Natural killer cell (primary cell): ENCODE measurements around the gene HBP1. TPM values are rescaled to one million over a fixed set of nuclear protein-coding genes. Genes with fewer than 3 reads are reported as not detected.
A peak's percentile ranks its signal among the peaks of the same experiment; 100 is the strongest.

Experiments used
- ATAC-seq, 3 donors: fragments of 150-1000 bp in 2 of 3; fragments of 200-7000 bp in 1 of 3; cut with Tn5 transposase; 1 replicate in 1 of 3; 2 replicates in 2 of 3; pipeline ENCODE4 v1.10.0; 2021; ENCODE audit warnings: mild to moderate bottlenecking in 2 of 3, moderate library complexity in 2 of 3
- DNase-seq, 2 donors: peaks; one replicate each; pipeline versions ENCODE4 v3.0.0 to v3.0.0-alpha.2; 2013 to 2021; ENCODE audit warnings: mixed read lengths in 1 of 2
- H3K27ac ChIP-seq: one replicate; pipeline ENCODE4 v1.5.1; 2013; ENCODE audit warnings: mild to moderate bottlenecking, low read length
- H3K27me3 ChIP-seq: one replicate; pipeline ENCODE4 v1.6.1; 2013; ENCODE audit warnings: low read length; ENCODE audit not compliant: control insufficient read depth, insufficient read depth
- H3K36me3 ChIP-seq: one replicate; pipeline ENCODE4 v1.6.1; 2013; ENCODE audit warnings: low read length; ENCODE audit not compliant: control insufficient read depth, insufficient read depth
- H3K4me1 ChIP-seq: one replicate; pipeline ENCODE4 v1.6.1; 2013; ENCODE audit warnings: low read length; ENCODE audit not compliant: control insufficient read depth, insufficient read depth
- H3K4me3 ChIP-seq: one replicate; pipeline ENCODE4 v1.5.1; 2013; ENCODE audit warnings: low read length
- H3K9me3 ChIP-seq: one replicate; pipeline ENCODE4 v1.6.1; 2013; ENCODE audit warnings: low read length; ENCODE audit not compliant: control insufficient read depth, insufficient read depth
- H3K27ac Mint-ChIP-seq, 2 donors: one replicate each; pipeline ENCODE4 v1.8.0; 2022; ENCODE audit warnings: mild to moderate bottlenecking in 2 of 2, mixed read lengths in 2 of 2, moderate library complexity in 1 of 2
- H3K27me3 Mint-ChIP-seq, 2 donors: one replicate each; pipeline ENCODE4 v1.8.0; 2022; ENCODE audit warnings: low read depth in 2 of 2, mixed read lengths in 2 of 2
- H3K36me3 Mint-ChIP-seq: one replicate; pipeline ENCODE4 v1.8.0; 2022; ENCODE audit warnings: mixed read lengths
- H3K4me1 Mint-ChIP-seq, 2 donors: one replicate each; pipeline ENCODE4 v1.8.0; 2022; ENCODE audit warnings: mixed read lengths in 2 of 2
- H3K4me3 Mint-ChIP-seq: one replicate; pipeline ENCODE4 v1.8.0; 2022; ENCODE audit warnings: mild to moderate bottlenecking, moderate library complexity, mixed read lengths
- H3K9me3 Mint-ChIP-seq, 2 donors: one replicate each; pipeline ENCODE4 v1.8.0; 2022; ENCODE audit warnings: mixed read lengths in 2 of 2
- CTCF ChIP-seq: fragments of 200-600 bp; IDR thresholded peaks from one replicate; pipeline ENCODE4 v1.8.0; 2022; ENCODE audit warnings: antibody characterized with exemption
- WGBS: methylation state at CpG from one replicate; pipeline ENCODE4 v1.1.7; 2013; ENCODE audit warnings: missing lambda C conversion rate; ENCODE audit not compliant: insufficient coverage; 5-methylcytosine and 5-hydroxymethylcytosine counted together
- intact Hi-C: fragments of 100-400 bp; cut with micrococcal nuclease; formaldehyde crosslinking; loops from one replicate; pipeline ENCODE4 v1.14.2; 2022
- total RNA-seq, 4 donors: library from RNA; stranded (reverse); fragments of 120-200 nt in 1 of 4; gene quantifications; one replicate each; pipeline versions ENCODE4 v1.2.3 to v1.2.4, GENCODE V29; 2013 to 2022

The HBP1 gene
- total RNA-seq, 3 donors from 2014 or later (not counting 1 experiment from before 2014, with no cell fraction given) = 186 to 249 (median 243) TPM

- no peak for TF ChIP-seq CTCF
- peaks cover 2 to 7% of the 10 kb centered on the region in 2 donors for H3K27me3 Mint-ChIP-seq
- H3K4me3 Mint-ChIP-seq = no peak overlapping the region
- H3K36me3 ChIP-seq = no peaks in the 10 kb centered on the region
- H3K27ac ChIP-seq = no peak overlapping the region
- WGBS = no CpG with 5 or more reads among the region's 1 CpG
- H3K4me3 ChIP-seq = no peak overlapping the region
- no peaks in the 10 kb centered on the region for H3K4me1 Mint-ChIP-seq
- H3K27me3 ChIP-seq = no peaks in the 10 kb centered on the region
- no peaks in the 10 kb centered on the region for H3K9me3 Mint-ChIP-seq
- intact Hi-C loops = loop anchor here (1.0 to 5.0 kb wide), 4 partner anchors 203 to 727 kb away; no protein-coding TSS in a partner anchor
- DNase-seq (no peak), ATAC-seq (no peak)
- no peaks in the 10 kb centered on the region for H3K4me1 ChIP-seq
- H3K9me3 ChIP-seq = no peaks in the 10 kb centered on the region
- H3K27ac Mint-ChIP-seq = no peak overlapping the region
- no peaks in the 10 kb centered on the region for H3K36me3 Mint-ChIP-seq
Measured at GRCh38 chr7:107149863-107150262, 18.9 kb upstream of the HBP1 start.

- no peak overlapping the region for H3K4me3 Mint-ChIP-seq
- Histone ChIP-seq H3K27me3 (no peaks in the 10 kb centered on the region), H3K36me3 (no peaks in the 10 kb centered on the region), H3K4me1 (no peaks in the 10 kb centered on the region), H3K4me3 (no peak overlapping the region), H3K27ac (no peak overlapping the region), H3K9me3 (no peaks in the 10 kb centered on the region)
- peak; percentile 91 for TF ChIP-seq CTCF
- H3K4me1 Mint-ChIP-seq = no peaks in the 10 kb centered on the region
- peak; percentile 67 to 90 for DNase-seq
- intact Hi-C loops = loop anchor here (1.0 to 2.0 kb wide), 2 partner anchors 204 to 357 kb away; no protein-coding TSS in a partner anchor
- H3K36me3 Mint-ChIP-seq = no peaks in the 10 kb centered on the region
- no peak overlapping the region for H3K27ac Mint-ChIP-seq
- WGBS = 0% methylated on average over 1 of the region's 4 CpGs
- no peaks in the 10 kb centered on the region for H3K9me3 Mint-ChIP-seq
- peaks cover 2 to 7% of the 10 kb centered on the region in 2 donors for H3K27me3 Mint-ChIP-seq
- peak; percentile 77 to 83 (median 79) for ATAC-seq
Measured at GRCh38 chr7:107150375-107151073, 18.3 kb upstream of the HBP1 start.

GRCh38 chr7:107151538-107151937 lies 17.3 kb upstream of the HBP1 start:
- H3K4me3 Mint-ChIP-seq = no peak overlapping the region
- Histone ChIP-seq H3K4me3 (no peak overlapping the region), H3K4me1 (no peaks in the 10 kb centered on the region), H3K27ac (no peak overlapping the region), H3K9me3 (no peaks in the 10 kb centered on the region), H3K36me3 (no peaks in the 10 kb centered on the region), H3K27me3 (no peaks in the 10 kb centered on the region)
- no peak overlapping the region for H3K27ac Mint-ChIP-seq
- DNase-seq (no peak), ATAC-seq (no peak)
- 87% methylated on average over 6 of the region's 7 CpGs for WGBS
- no peaks in the 10 kb centered on the region for H3K9me3 Mint-ChIP-seq
- TF ChIP-seq CTCF = no peak
- H3K4me1 Mint-ChIP-seq = no peaks in the 10 kb centered on the region
- intact Hi-C loops = loop anchor here (2.0 kb wide), 1 partner anchor 205 kb away; no protein-coding TSS in a partner anchor
- H3K36me3 Mint-ChIP-seq = no peaks in the 10 kb centered on the region
- H3K27me3 Mint-ChIP-seq = peaks cover 2 to 7% of the 10 kb centered on the region in 2 donors
